ENCODE results near the gene RESF1.

DNA sequence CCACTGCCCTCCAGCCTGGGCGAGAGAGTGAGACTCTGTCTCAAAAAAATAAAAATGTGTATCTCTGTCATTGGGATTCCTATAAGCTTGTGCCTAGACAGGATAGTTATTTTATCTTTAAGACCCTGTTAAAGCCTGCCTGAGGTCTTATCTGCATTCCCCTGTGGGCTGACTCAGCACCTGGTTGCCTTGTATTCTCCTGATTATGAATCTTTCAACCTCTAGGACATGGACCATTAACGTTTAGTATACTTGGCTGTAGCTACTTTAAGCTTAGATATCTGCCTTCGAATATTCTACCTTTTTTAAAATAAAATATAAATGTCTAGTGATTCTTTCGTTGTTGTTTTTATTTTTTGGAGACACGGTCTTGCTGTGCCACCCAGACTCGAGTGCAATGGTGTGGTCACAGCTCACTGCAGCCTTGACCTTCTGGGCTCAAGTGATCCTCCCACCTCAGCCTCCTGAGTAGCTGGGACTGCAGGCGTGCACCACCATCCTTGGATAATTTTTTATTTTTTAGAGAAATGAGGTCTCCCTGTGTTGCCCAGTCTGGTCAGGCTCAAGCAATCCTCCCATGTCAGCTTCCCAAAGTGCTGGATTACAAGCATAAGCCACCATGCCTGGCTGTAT is 41.3 kb downstream of the RESF1 start:
- TF ChIP-seq, protein P1, sequence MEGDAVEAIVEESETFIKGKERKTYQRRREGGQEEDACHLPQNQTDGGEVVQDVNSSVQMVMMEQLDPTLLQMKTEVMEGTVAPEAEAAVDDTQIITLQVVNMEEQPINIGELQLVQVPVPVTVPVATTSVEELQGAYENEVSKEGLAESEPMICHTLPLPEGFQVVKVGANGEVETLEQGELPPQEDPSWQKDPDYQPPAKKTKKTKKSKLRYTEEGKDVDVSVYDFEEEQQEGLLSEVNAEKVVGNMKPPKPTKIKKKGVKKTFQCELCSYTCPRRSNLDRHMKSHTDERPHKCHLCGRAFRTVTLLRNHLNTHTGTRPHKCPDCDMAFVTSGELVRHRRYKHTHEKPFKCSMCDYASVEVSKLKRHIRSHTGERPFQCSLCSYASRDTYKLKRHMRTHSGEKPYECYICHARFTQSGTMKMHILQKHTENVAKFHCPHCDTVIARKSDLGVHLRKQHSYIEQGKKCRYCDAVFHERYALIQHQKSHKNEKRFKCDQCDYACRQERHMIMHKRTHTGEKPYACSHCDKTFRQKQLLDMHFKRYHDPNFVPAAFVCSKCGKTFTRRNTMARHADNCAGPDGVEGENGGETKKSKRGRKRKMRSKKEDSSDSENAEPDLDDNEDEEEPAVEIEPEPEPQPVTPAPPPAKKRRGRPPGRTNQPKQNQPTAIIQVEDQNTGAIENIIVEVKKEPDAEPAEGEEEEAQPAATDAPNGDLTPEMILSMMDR (IDR thresholded peaks at IDR 0.05; ENCODE audit: extremely low read depth in 1 of 2, insufficient read depth in 1 of 2, low read depth in 1 of 2, low read length in 2 of 2) = no peak
- TF ChIP-seq POLR2AphosphoS5 (IDR thresholded peaks at IDR 0.05; ENCODE audit: insufficient read depth, low read depth, low read length) (no peak), EZH2 (IDR thresholded peaks at IDR 0.05; ENCODE audit: borderline replicate concordance, low read depth, low read length, severe bottlenecking) (no peak), POLR2A (IDR thresholded peaks at IDR 0.05; ENCODE audit: low read depth, low read length) (no peak), JUN (IDR thresholded peaks at IDR 0.05; ENCODE audit: borderline replicate concordance, insufficient read depth, insufficient read length, low read depth) (no peak), GATA2 (IDR thresholded peaks at IDR 0.05; ENCODE audit: insufficient read depth, insufficient read length, low read depth, low read length) (no peak), MYC (IDR thresholded peaks at IDR 0.05; ENCODE audit: low read depth, low read length) (no peak)
- TF ChIP-seq, protein P2, sequence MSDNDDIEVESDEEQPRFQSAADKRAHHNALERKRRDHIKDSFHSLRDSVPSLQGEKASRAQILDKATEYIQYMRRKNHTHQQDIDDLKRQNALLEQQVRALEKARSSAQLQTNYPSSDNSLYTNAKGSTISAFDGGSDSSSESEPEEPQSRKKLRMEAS (IDR thresholded peaks at IDR 0.05; ENCODE audit: insufficient read depth, insufficient read length) = no peak
